Measurements from ENCODE around the gene EFNA3. TPM values are rescaled to one million over a fixed set of nuclear protein-coding genes. Genes with fewer than 3 reads are reported as not detected.
A peak's percentile ranks its signal among the peaks of the same experiment; 100 is the strongest.

The EFNA3 gene
- total and polyA plus RNA-seq, 2 donors (not counting 3 experiments of a cell fraction or from before 2014, with no cell fraction given), result 2.2 to 2.5 TPM

GRCh38 chr1:155053531-155054105 is 25.0 kb upstream of the EFNA3 start:
- ChIA-PET CTCF (interaction anchor here (0.6 to 6.1 kb wide), 8 partner anchors 7 to 1883 kb away, joined by 3 to 59 read pairs (median 8); partner anchors contain the start of genes KRTCAP2 and PYGO2), POLR2A (interaction anchor here (0.6 kb wide), 1 partner anchor 60 kb away, joined by 4 read pairs; no protein-coding TSS in a partner anchor)
- Histone ChIP-seq H4K20me1 (replicated peaks; ENCODE audit: control insufficient read depth, extremely low read depth, insufficient read depth, low read length) (no peaks in the 10 kb centered on the region), H3K79me2 (ENCODE audit: control insufficient read depth, insufficient read depth, low read length) (peaks cover 21% of the 10 kb centered on the region), H3K27me3 (ENCODE audit: control insufficient read depth in 2 of 2, insufficient read depth in 2 of 2, low read length in 2 of 2) (no peaks in the 10 kb centered on the region), H3K9me3 (replicated peaks; ENCODE audit: control insufficient read depth, insufficient read depth, low read length) (no peaks in the 10 kb centered on the region), H3K4me3 (replicated peaks in 1 of 3; ENCODE audit: insufficient read depth in 1 of 3, low read depth in 1 of 3, low read length in 3 of 3) (no peak overlapping the region), H3K9me1 (replicated peaks; ENCODE audit: control insufficient read depth, extremely low read depth, insufficient read depth, low read length) (no peaks in the 10 kb centered on the region), H2AFZ (ENCODE audit: low read depth, low read length) (no peak overlapping the region), H3K4me1 (ENCODE audit: control insufficient read depth, extremely low read depth, insufficient read depth, low read length) (peaks cover 24% of the 10 kb centered on the region), H3K27ac (ENCODE audit: insufficient read depth, low read depth, low read length) (peak overlapping the region; percentile 34), H3K9ac (replicated peaks; ENCODE audit: extremely low read depth, insufficient read depth, low read length) (no peak overlapping the region), H3K4me2 (ENCODE audit: insufficient read depth, low read length) (peak overlapping the region; percentile 1), H3K36me3 (ENCODE audit: control insufficient read depth in 2 of 2, extremely low read depth in 1 of 2, insufficient read depth in 2 of 2, low read length in 2 of 2) (peaks cover 9 to 35% of the 10 kb centered on the region in 2 experiments)
- no peak for TF ChIP-seq POLR2AphosphoS5 (IDR thresholded peaks at IDR 0.05; ENCODE audit: insufficient read depth, low read depth, low read length)
- TF ChIP-seq EZH2 (IDR thresholded peaks at IDR 0.05; ENCODE audit: borderline replicate concordance, low read depth, low read length, severe bottlenecking), result no peak
- TF ChIP-seq FOS (IDR thresholded peaks at IDR 0.05; ENCODE audit: borderline replicate concordance, insufficient read depth, low read length), result no peak
- no peak for TF ChIP-seq MAX (IDR thresholded peaks at IDR 0.05; ENCODE audit: insufficient read depth, insufficient read length)
- TF ChIP-seq MYC (IDR thresholded peaks at IDR 0.05; ENCODE audit: low read depth, low read length), result no peak
- no peak for TF ChIP-seq GATA2 (IDR thresholded peaks at IDR 0.05; ENCODE audit: insufficient read depth, insufficient read length, low read depth, low read length)
- no peak for TF ChIP-seq JUN (IDR thresholded peaks at IDR 0.05; ENCODE audit: borderline replicate concordance, insufficient read depth, insufficient read length, low read depth)
- TF ChIP-seq POLR2A (IDR thresholded peaks at IDR 0.05; ENCODE audit: low read depth, low read length), result no peak
- TF ChIP-seq CTCF (IDR thresholded peaks at IDR 0.05; ENCODE audit: extremely low read depth in 1 of 2, insufficient read depth in 1 of 2, low read depth in 1 of 2, low read length in 2 of 2), result no peak
- intact Hi-C loops (cut with micrococcal nuclease), result no loop called here
- dilution Hi-C loops (cut with MboI; ENCODE audit: extremely low pct_ligation_motif_present, low sequenced_read_pairs), result no loop called here
- BruUV-seq (replicated peaks), result no TSS peak
- DNase-seq (ENCODE audit: low read depth, low spot score) (no peak), FAIRE-seq (no peak)

All from endothelial cell of umbilical vein (primary cell).